Panc1 (cell line): Measurements from ENCODE around the gene TNPO2.

ENCODE experiments used
- TF ChIP-seq, protein P1 (sequence below): fragments of 450-650 bp; IDR thresholded peaks from 2 replicates; pipeline ENCODE4 v1.5.1; 2017; ENCODE audit warnings: mild to moderate bottlenecking
- TF ChIP-seq, protein P2 (sequence below), 2 experiments: IDR thresholded peaks; 2 replicates each; pipeline ENCODE4 v1.6.1; 2011 to 2012; ENCODE audit warnings: low read depth in 2 of 2, control low read depth in 1 of 2, low read length in 1 of 2, mild to moderate bottlenecking in 1 of 2, moderate library complexity in 1 of 2; ENCODE audit not compliant: insufficient read depth in 1 of 2

DNA sequence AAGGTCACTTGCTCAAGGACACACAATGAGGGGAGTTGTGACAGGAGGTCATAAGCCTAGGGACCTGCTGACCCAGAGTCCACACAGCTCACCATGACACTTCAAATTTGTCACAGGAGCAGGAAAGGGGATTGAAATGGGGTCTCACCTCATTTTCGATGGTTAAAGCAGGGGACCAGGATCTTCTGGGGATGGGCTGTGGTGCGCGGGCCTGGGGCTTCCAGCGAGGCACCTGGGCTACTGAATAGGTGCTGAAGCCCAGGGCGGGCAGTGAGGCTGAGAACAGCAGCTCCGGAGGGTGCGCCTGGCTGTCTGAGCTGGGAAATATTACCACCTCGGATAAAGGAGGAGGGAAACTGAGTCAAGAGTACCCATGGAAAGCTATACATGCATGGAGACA is 68.2 kb downstream of the TNPO2 start:
- TF ChIP-seq, protein P1, sequence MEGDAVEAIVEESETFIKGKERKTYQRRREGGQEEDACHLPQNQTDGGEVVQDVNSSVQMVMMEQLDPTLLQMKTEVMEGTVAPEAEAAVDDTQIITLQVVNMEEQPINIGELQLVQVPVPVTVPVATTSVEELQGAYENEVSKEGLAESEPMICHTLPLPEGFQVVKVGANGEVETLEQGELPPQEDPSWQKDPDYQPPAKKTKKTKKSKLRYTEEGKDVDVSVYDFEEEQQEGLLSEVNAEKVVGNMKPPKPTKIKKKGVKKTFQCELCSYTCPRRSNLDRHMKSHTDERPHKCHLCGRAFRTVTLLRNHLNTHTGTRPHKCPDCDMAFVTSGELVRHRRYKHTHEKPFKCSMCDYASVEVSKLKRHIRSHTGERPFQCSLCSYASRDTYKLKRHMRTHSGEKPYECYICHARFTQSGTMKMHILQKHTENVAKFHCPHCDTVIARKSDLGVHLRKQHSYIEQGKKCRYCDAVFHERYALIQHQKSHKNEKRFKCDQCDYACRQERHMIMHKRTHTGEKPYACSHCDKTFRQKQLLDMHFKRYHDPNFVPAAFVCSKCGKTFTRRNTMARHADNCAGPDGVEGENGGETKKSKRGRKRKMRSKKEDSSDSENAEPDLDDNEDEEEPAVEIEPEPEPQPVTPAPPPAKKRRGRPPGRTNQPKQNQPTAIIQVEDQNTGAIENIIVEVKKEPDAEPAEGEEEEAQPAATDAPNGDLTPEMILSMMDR = no peak
- TF ChIP-seq, protein P2, sequence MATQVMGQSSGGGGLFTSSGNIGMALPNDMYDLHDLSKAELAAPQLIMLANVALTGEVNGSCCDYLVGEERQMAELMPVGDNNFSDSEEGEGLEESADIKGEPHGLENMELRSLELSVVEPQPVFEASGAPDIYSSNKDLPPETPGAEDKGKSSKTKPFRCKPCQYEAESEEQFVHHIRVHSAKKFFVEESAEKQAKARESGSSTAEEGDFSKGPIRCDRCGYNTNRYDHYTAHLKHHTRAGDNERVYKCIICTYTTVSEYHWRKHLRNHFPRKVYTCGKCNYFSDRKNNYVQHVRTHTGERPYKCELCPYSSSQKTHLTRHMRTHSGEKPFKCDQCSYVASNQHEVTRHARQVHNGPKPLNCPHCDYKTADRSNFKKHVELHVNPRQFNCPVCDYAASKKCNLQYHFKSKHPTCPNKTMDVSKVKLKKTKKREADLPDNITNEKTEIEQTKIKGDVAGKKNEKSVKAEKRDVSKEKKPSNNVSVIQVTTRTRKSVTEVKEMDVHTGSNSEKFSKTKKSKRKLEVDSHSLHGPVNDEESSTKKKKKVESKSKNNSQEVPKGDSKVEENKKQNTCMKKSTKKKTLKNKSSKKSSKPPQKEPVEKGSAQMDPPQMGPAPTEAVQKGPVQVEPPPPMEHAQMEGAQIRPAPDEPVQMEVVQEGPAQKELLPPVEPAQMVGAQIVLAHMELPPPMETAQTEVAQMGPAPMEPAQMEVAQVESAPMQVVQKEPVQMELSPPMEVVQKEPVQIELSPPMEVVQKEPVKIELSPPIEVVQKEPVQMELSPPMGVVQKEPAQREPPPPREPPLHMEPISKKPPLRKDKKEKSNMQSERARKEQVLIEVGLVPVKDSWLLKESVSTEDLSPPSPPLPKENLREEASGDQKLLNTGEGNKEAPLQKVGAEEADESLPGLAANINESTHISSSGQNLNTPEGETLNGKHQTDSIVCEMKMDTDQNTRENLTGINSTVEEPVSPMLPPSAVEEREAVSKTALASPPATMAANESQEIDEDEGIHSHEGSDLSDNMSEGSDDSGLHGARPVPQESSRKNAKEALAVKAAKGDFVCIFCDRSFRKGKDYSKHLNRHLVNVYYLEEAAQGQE (IDR thresholded peaks at IDR 0.05; ENCODE audit: insufficient read depth in 1 of 2, low read depth in 2 of 2, low read length in 1 of 2) = no peak
